ENCODE results near the gene ADAMTS15. TPM values are rescaled to one million over a fixed set of nuclear protein-coding genes. Genes with fewer than 3 reads are reported as not detected.

The ADAMTS15 gene
- total RNA-seq, 1 donor from 2014 or later: 0.02 TPM

- Mint-ChIP-seq H3K27me3 (peaks cover 57% of the 10 kb centered on the region), H3K4me3 (no peak overlapping the region), H3K36me3 (ENCODE audit: low read depth) (no peaks in the 10 kb centered on the region), H3K9me3 (no peaks in the 10 kb centered on the region), H3K4me1 (peaks cover 6% of the 10 kb centered on the region), H3K27ac (no peak overlapping the region)
- intact Hi-C loops (cut with micrococcal nuclease): no loop called here
- no peak for DNase-seq
These were observed 3.0 kb downstream of the ADAMTS15 start for GRCh38 chr11:130451231-130452019.

DNA sequence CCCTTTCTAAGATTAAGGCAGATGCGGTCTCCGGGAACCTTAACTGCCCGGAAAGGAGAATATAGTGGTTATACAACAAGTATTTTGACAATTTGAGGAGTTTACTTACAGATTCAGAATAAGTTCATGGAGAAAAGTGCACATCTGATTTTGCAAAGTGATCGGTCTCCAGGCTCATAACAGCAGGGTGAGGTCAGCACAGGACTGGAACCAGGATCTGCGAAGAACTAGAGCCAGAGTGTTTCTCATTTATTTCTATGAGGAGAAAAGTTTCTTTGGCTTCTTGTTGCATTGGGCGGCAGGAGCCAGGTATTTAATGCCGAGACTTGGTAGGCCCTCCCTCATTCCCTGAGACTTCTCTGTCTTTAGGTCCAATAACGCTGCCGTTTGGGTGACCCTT lies 3.7 kb downstream of the ADAMTS15 start:
- intact Hi-C loops (cut with micrococcal nuclease): no loop called here
- H3K27me3 Mint-ChIP-seq: peaks cover 51% of the 10 kb centered on the region
- H3K27ac Mint-ChIP-seq: no peak overlapping the region
- peaks cover 6% of the 10 kb centered on the region for H3K4me1 Mint-ChIP-seq
- no peak overlapping the region for H3K4me3 Mint-ChIP-seq
- H3K36me3 Mint-ChIP-seq (ENCODE audit: low read depth): no peaks in the 10 kb centered on the region
- H3K9me3 Mint-ChIP-seq: no peaks in the 10 kb centered on the region
- DNase-seq: no peak

DNA sequence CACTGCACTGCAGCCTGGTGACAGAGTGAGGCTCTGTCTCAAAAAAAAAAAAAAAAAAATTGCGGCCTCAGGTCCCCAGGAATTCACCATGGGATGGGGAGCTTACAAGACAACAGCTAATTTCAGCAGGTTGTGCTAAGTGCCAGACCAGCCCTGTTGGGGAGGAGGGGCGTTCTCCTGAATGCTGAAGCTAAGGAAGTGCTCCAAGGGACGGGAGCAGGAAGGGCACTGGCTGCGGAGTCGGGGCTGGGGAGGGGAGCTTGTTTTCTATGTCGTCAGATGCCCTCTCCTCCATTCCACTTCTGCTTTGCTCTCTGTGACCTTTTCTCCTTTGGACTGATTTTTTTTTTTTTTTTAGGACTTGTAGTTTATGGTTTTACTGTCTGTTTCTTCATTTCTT lies 4.5 kb downstream of the ADAMTS15 start:
- no peaks in the 10 kb centered on the region for H3K9me3 Mint-ChIP-seq
- H3K27ac Mint-ChIP-seq: no peak overlapping the region
- no peak for DNase-seq
- intact Hi-C loops (cut with micrococcal nuclease): no loop called here
- no peaks in the 10 kb centered on the region for H3K36me3 Mint-ChIP-seq (ENCODE audit: low read depth)
- peaks cover 48% of the 10 kb centered on the region for H3K27me3 Mint-ChIP-seq
- H3K4me1 Mint-ChIP-seq: peaks cover 5% of the 10 kb centered on the region
- H3K4me3 Mint-ChIP-seq: no peak overlapping the region

- H3K27ac Mint-ChIP-seq: no peak overlapping the region
- peaks cover 38% of the 10 kb centered on the region for H3K27me3 Mint-ChIP-seq
- peaks cover 2% of the 10 kb centered on the region for H3K4me1 Mint-ChIP-seq
- no peak overlapping the region for H3K4me3 Mint-ChIP-seq
- intact Hi-C loops (cut with micrococcal nuclease): no loop called here
- H3K9me3 Mint-ChIP-seq: no peaks in the 10 kb centered on the region
- H3K36me3 Mint-ChIP-seq (ENCODE audit: low read depth): no peaks in the 10 kb centered on the region
- DNase-seq: no peak
These were observed 6.2 kb downstream of the ADAMTS15 start for GRCh38 chr11:130454491-130455252.

GRCh38 chr11:130455483-130456127 lies 7.2 kb downstream of the ADAMTS15 start:
- intact Hi-C loops (cut with micrococcal nuclease): no loop called here
- no peak for DNase-seq
- Mint-ChIP-seq H3K9me3 (no peaks in the 10 kb centered on the region), H3K36me3 (ENCODE audit: low read depth) (no peaks in the 10 kb centered on the region), H3K4me1 (no peaks in the 10 kb centered on the region), H3K4me3 (no peak overlapping the region), H3K27me3 (peaks cover 29% of the 10 kb centered on the region), H3K27ac (no peak overlapping the region)

DNA sequence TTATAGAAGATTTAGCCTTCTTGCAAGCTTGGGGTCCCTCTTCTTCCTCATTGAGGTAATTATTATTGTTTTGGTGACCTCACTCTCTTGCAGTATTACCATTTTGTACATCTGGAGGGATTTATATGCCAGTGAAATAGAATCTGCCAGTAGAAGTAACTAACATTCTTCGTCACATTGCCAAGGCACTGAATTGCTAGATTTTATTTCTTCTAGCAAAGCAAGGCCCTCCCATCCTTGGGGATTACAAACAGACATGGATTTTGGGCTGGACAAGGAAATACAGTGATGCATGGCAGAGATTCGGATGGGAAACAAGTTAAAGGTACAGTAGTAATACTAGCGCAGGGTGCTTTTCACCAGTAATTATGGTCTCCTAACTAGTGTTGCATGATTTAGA lies 7.8 kb downstream of the ADAMTS15 start:
- H3K4me3 Mint-ChIP-seq: no peak overlapping the region
- no peaks in the 10 kb centered on the region for H3K36me3 Mint-ChIP-seq (ENCODE audit: low read depth)
- H3K27me3 Mint-ChIP-seq: peaks cover 22% of the 10 kb centered on the region
- H3K4me1 Mint-ChIP-seq: no peaks in the 10 kb centered on the region
- no peaks in the 10 kb centered on the region for H3K9me3 Mint-ChIP-seq
- H3K27ac Mint-ChIP-seq: no peak overlapping the region
- intact Hi-C loops (cut with micrococcal nuclease): no loop called here
- no peak for DNase-seq

DNA sequence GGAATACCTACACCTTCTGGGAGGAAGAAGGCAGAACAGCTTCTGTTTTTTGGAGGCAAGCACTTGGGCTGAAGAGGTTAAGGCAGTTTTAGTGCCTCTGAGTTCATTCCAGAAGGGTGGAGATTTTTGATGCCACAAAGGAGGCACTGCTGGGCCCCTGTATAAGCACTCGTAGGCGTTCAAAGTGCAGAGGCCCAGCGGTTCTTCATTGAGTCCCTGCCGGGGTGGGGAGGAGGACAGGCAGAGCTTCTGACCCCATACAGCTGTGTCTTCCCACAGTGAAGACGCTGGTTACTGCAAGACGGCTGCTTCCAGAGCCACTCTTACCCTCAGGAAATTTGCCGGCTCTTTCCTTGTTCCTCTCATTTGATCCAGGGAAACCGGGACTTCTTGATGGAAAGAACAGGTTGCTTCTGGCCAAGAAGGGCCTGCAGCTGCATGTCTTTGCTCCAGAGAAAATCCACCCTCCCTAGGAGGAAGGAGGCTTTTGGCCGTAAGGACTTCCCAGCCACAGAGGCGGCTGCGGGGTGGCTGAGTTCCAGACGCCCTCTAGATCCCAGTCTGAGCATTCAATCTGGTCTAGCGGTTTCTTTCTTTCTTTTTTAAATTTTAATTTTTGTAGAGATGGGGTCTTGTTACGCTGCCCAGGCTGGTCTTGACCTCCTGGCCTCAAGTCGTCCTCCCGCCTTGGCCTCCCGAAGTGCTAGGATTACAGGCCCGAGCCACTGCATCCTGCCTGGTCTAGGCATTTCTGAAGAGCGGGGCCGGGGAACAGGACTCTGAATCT lies 9.4 kb downstream of the ADAMTS15 start:
- no peak for DNase-seq
- H3K36me3 Mint-ChIP-seq (ENCODE audit: low read depth): no peaks in the 10 kb centered on the region
- intact Hi-C loops (cut with micrococcal nuclease): no loop called here
- H3K4me3 Mint-ChIP-seq: no peak overlapping the region
- H3K9me3 Mint-ChIP-seq: no peaks in the 10 kb centered on the region
- H3K27me3 Mint-ChIP-seq: peaks cover 13% of the 10 kb centered on the region
- H3K27ac Mint-ChIP-seq: no peak overlapping the region
- H3K4me1 Mint-ChIP-seq: no peaks in the 10 kb centered on the region

DNA sequence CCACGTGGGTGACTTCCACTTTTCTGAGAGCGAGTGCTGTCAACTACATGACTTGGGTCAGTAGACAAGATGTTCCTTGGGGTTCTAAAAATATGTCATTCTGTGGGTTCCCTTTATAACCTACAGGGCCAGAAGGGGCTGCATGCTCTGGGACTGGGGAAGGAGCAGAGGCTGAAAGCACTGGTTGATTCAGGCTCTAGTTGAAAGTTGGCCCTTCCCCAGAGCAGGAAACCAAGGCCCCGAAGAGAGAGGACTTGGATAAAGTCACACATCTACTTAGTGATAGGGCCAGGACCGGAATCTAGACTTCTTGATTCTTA lies 9.9 kb downstream of the ADAMTS15 start:
- H3K4me3 Mint-ChIP-seq: no peak overlapping the region
- no peaks in the 10 kb centered on the region for H3K4me1 Mint-ChIP-seq
- intact Hi-C loops (cut with micrococcal nuclease): no loop called here
- no peak overlapping the region for H3K27ac Mint-ChIP-seq
- peaks cover 10% of the 10 kb centered on the region for H3K27me3 Mint-ChIP-seq
- no peaks in the 10 kb centered on the region for H3K36me3 Mint-ChIP-seq (ENCODE audit: low read depth)
- DNase-seq: no peak
- H3K9me3 Mint-ChIP-seq: no peaks in the 10 kb centered on the region

DNA sequence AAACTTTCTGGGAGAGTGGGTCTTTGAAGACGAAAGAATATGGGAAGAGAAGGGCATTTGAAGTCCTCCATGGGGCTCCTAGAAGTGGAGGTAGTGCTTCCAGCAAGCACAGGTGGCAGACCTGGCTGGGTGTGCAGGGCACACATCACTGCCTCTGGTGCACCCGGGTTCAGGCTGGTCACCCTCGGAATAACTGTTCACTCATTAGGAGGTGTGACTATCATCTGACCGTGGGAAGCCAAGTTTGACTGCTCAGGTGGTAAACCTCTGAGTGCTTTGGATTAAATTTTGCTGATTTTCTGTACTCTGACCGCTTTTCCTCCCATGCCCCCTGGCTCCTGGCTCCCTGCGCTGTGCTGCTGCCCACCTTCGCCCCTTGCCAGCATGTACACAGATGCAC lies 11.1 kb downstream of the ADAMTS15 start:
- no peak for DNase-seq
- Mint-ChIP-seq H3K36me3 (ENCODE audit: low read depth) (no peaks in the 10 kb centered on the region), H3K4me3 (no peak overlapping the region), H3K27me3 (peaks cover 4% of the 10 kb centered on the region), H3K4me1 (no peaks in the 10 kb centered on the region), H3K9me3 (no peaks in the 10 kb centered on the region), H3K27ac (no peak overlapping the region)
- intact Hi-C loops (cut with micrococcal nuclease): no loop called here

DNA sequence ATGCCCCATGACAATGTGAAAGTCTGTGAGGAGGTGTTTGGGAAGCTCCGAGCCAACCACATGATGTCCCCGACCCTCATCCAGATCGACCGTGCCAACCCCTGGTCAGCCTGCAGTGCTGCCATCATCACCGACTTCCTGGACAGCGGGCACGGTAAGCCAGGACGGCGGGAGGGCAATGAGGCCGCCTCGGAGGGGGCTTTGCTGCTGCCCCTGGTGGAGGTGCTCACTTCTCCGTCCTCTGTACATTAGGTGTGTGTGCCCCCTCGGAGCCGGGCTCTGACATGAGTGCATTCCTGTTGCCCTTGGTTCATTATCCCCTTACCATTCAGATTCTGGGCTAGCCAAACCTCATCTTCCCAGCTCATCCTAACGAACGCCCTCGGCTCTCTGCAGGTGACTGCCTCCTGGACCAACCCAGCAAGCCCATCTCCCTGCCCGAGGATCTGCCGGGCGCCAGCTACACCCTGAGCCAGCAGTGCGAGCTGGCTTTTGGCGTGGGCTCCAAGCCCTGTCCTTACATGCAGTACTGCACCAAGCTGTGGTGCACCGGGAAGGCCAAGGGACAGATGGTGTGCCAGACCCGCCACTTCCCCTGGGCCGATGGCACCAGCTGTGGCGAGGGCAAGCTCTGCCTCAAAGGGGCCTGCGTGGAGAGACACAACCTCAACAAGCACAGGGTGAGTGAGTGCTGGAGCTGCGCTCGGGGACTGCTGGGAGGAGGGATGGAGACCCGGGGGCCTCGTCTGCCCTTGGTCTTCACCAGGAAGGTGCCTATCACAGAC lies 13.8 kb downstream of the ADAMTS15 start:
- Mint-ChIP-seq H3K27ac (no peak overlapping the region), H3K9me3 (no peaks in the 10 kb centered on the region), H3K4me1 (no peaks in the 10 kb centered on the region), H3K27me3 (no peaks in the 10 kb centered on the region), H3K36me3 (ENCODE audit: low read depth) (no peaks in the 10 kb centered on the region), H3K4me3 (no peak overlapping the region)
- intact Hi-C loops (cut with micrococcal nuclease): no loop called here
- no peak for DNase-seq

DNA sequence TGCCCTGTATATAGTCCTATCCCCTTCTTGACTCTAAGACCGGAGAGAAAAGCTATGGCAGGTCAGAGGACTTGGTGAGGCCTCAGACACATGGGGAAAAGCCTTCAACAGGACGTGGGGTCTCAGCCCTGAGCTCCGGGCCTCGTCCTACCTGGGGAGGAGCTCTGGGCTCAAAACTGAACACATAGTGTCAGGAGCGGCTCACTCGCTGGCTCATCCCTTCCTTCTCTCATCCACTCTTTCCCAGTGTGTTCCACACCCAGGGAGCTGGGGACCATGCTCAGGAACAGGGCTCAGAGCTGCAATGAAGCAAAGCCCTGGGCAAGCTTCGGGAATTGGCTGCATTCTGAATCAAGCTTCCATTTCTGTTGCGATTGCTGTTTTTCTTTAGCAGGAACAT lies 14.5 kb downstream of the ADAMTS15 start:
- Mint-ChIP-seq H3K4me3 (no peak overlapping the region), H3K27ac (no peak overlapping the region), H3K36me3 (ENCODE audit: low read depth) (no peaks in the 10 kb centered on the region), H3K4me1 (no peaks in the 10 kb centered on the region), H3K27me3 (no peaks in the 10 kb centered on the region), H3K9me3 (no peaks in the 10 kb centered on the region)
- intact Hi-C loops (cut with micrococcal nuclease): no loop called here
- no peak for DNase-seq

DNA sequence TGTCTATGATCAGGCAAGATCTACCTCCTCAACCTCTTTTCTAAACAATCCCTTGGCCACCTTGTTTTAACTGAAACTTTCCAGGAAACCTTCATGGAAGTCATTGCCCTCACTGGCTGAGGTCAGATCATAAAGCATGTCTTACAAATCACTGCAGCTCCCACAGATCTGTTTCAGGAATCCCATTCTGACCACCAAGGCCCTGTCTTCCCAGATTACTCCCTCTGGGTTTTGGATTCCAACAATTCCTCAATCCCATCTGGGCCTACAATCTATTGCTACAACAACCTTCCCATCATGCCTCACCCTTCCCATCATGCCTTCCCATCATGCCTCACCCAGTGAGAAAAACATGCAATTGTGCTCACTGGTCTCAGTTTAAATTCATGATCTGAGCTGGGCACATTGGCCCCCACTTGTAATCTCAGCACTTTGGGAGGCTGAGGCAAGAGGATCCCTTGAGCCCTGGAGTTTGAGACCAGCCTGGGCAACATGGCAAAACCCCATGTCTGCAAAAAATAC lies 15.9 kb downstream of the ADAMTS15 start:
- Mint-ChIP-seq H3K4me1 (no peaks in the 10 kb centered on the region), H3K36me3 (ENCODE audit: low read depth) (no peaks in the 10 kb centered on the region), H3K27me3 (no peaks in the 10 kb centered on the region), H3K4me3 (no peak overlapping the region), H3K27ac (no peak overlapping the region), H3K9me3 (no peaks in the 10 kb centered on the region)
- intact Hi-C loops (cut with micrococcal nuclease): no loop called here
- DNase-seq: no peak

DNA sequence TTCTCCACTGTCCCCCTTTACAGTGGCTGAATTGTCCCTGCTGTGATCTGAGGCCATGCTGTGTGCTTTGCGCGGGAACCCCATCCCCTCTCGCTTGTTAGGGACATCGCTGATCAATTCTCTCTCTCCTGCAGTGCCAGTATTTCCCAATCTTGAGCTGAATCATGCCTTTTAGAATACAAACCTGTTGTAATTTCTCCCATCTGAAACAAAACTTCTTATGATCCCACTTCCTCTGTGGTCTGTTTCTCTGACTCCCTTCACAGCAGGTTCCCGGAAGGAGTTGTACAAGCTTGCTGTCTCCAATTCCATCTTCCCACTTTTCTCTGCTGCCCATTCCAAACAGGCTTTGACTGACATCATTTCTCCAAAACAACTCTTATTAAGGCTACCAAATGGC lies 16.8 kb downstream of the ADAMTS15 start:
- Mint-ChIP-seq H3K36me3 (ENCODE audit: low read depth) (no peaks in the 10 kb centered on the region), H3K9me3 (no peaks in the 10 kb centered on the region), H3K4me3 (no peak overlapping the region), H3K27me3 (no peaks in the 10 kb centered on the region), H3K27ac (no peak overlapping the region), H3K4me1 (no peaks in the 10 kb centered on the region)
- no peak for DNase-seq
- intact Hi-C loops (cut with micrococcal nuclease): no loop called here

All from activated CD4-positive, alpha-beta T cell treated with anti-CD3 and anti-CD28 coated beads, Interleukin-2, amount 10 ng/mL, durations not matched to agents 24 days and 14 days (primary cell).